HEK293T (cell line): ENCODE measurements around the gene RASL11A.
"Not testable (repeated sequence)": the region's sequence is repeated elsewhere in the genome, so short reads cannot be mapped to it uniquely, and the experiment has no call there.

Experiments
- CTCF ChIA-PET: fragments of 350-600 bp; formaldehyde crosslinking; extraction: SDS; loops from one replicate; lab custom pipeline; 2021; ENCODE audit warnings: antibody characterized with exemption, inconsistent platforms; lab: Yijun Ruan, JAX
- POLR2A ChIA-PET: fragments of 350-600 bp; formaldehyde crosslinking; extraction: SDS; loops from one replicate; lab custom pipeline; 2020; ENCODE audit warnings: antibody characterized with exemption, inconsistent platforms; lab: Yijun Ruan, JAX
- DNase-seq: peaks from one replicate; pipeline ENCODE4 v3.0.0; 2012; ENCODE audit warnings: mixed read lengths; ENCODE audit errors: extremely low spot score
- ARNT ChIP-seq: fragments of 450-650 bp; IDR thresholded peaks from 2 replicates; pipeline ENCODE4 v1.6.1; 2017; ENCODE audit warnings: mild to moderate bottlenecking
- BHLHE40 ChIP-seq: fragments of 450-650 bp; IDR thresholded peaks from 2 replicates; pipeline ENCODE4 v1.6.1; 2016; ENCODE audit warnings: mild to moderate bottlenecking, moderate library complexity, borderline replicate concordance
- CTBP1 ChIP-seq: fragments of 450-650 bp; IDR thresholded peaks from 2 replicates; pipeline ENCODE4 v1.6.1; 2016; ENCODE audit warnings: borderline replicate concordance
- ELF4 ChIP-seq: fragments of 450-650 bp; IDR thresholded peaks from 2 replicates; pipeline ENCODE4 v1.6.1; 2017; ENCODE audit warnings: antibody characterized with exemption
- FOXA1 ChIP-seq: fragments of 450-650 bp; IDR thresholded peaks from 2 replicates; pipeline ENCODE4 v1.6.1; 2016; ENCODE audit warnings: mild to moderate bottlenecking
- FOXK2 ChIP-seq: fragments of 450-650 bp; IDR thresholded peaks from 2 replicates; pipeline ENCODE4 v1.6.1; 2016; ENCODE audit warnings: mild to moderate bottlenecking
- FOXM1 ChIP-seq: fragments of 450-650 bp; IDR thresholded peaks from 2 replicates; pipeline ENCODE4 v1.6.1; 2017; ENCODE audit warnings: mild to moderate bottlenecking, borderline replicate concordance
- HDGF ChIP-seq: fragments of 450-650 bp; IDR thresholded peaks from 2 replicates; pipeline ENCODE4 v1.6.1; 2017; ENCODE audit warnings: antibody characterized with exemption, borderline replicate concordance
- L3MBTL2 ChIP-seq: fragments of 450-650 bp; conservative IDR thresholded peaks from 2 replicates; pipeline ENCODE4 v1.6.1; 2016; ENCODE audit warnings: mild to moderate bottlenecking
- LEF1 ChIP-seq: fragments of 450-650 bp; IDR thresholded peaks from 2 replicates; pipeline ENCODE4 v1.6.1; 2017; ENCODE audit warnings: mild to moderate bottlenecking, borderline replicate concordance
- NFRKB ChIP-seq: fragments of 450-650 bp; IDR thresholded peaks from 2 replicates; pipeline ENCODE4 v1.6.1; 2016; ENCODE audit warnings: mild to moderate bottlenecking, moderate library complexity
- PKNOX1 ChIP-seq: fragments of 450-650 bp; IDR thresholded peaks from 2 replicates; pipeline ENCODE4 v1.6.1; 2016
- SP1 ChIP-seq: fragments of 450-650 bp; IDR thresholded peaks from 2 replicates; pipeline ENCODE4 v1.6.1; 2017
- SUZ12 ChIP-seq: fragments of 450-650 bp; IDR thresholded peaks from 2 replicates; pipeline ENCODE4 v1.6.1; 2016; ENCODE audit warnings: mild to moderate bottlenecking
- TARDBP ChIP-seq: fragments of 450-650 bp; IDR thresholded peaks from 2 replicates; pipeline ENCODE4 v1.6.1; 2016
- ZNF384 ChIP-seq: fragments of 450-650 bp; IDR thresholded peaks from 2 replicates; pipeline ENCODE4 v1.6.1; 2016

RASL11A gene

GRCh38 chr13:27281420-27281819, 10.8 kb downstream of the RASL11A start:
- CTCF ChIA-PET: no interaction called here
- POLR2A ChIA-PET: interaction anchor here (0.9 kb wide), 1 partner anchor 9 kb away, joined by 3 read pairs; no protein-coding TSS in a partner anchor

GRCh38 chr13:27283906-27284493, 13.4 kb downstream of the RASL11A start:
- DNase-seq: no peak
- ChIA-PET POLR2A (no interaction called here), CTCF (interaction anchor here (0.6 to 1.8 kb wide), 6 partner anchors 9 to 301 kb away, joined by 3 to 5 read pairs (median 3); no protein-coding TSS in a partner anchor)
- TF ChIP-seq FOXM1 (no peak), CTBP1 (no peak), ELF4 (no peak), FOXK2 (no peak), HDGF (no peak), LEF1 (no peak), NFRKB (no peak), SP1 (no peak), L3MBTL2 (no peak), PKNOX1 (no peak), TARDBP (no peak), FOXA1 (no peak), ARNT (no peak), SUZ12 (no peak), BHLHE40 (no peak), ZNF384 (no peak)

More at GRCh38 chr13:27281420-27281819, 10.8 kb downstream of the RASL11A start:
- TF ChIP-seq SP1: no peak
- TF ChIP-seq LEF1: no peak
- no peak for TF ChIP-seq ZNF384
- no peak for TF ChIP-seq TARDBP
- TF ChIP-seq BHLHE40: no peak
- TF ChIP-seq ELF4: no peak
- no peak for TF ChIP-seq CTBP1
- TF ChIP-seq FOXM1: no peak
- TF ChIP-seq SUZ12: no peak
- TF ChIP-seq ARNT: no peak
- no peak for TF ChIP-seq HDGF
- TF ChIP-seq NFRKB: no peak
- TF ChIP-seq FOXK2: no peak
- TF ChIP-seq FOXA1: no peak
- TF ChIP-seq L3MBTL2: no peak
- TF ChIP-seq PKNOX1: no peak
- DNase-seq: no peak

- TF ChIP-seq ZNF384: no peak
- no peak for TF ChIP-seq CTBP1
- TF ChIP-seq TARDBP: no peak
- TF ChIP-seq ARNT: no peak
- TF ChIP-seq PKNOX1: no peak
- no peak for TF ChIP-seq FOXA1
- TF ChIP-seq FOXM1: no peak
- no peak for TF ChIP-seq NFRKB
- no peak for TF ChIP-seq SP1
- no peak for TF ChIP-seq ELF4
- no peak for TF ChIP-seq SUZ12
- no peak for TF ChIP-seq L3MBTL2
- no peak for TF ChIP-seq BHLHE40
- no peak for TF ChIP-seq FOXK2
- TF ChIP-seq LEF1: no peak
- no peak for TF ChIP-seq HDGF
- no peak for DNase-seq
- POLR2A ChIA-PET: no interaction called here
- CTCF ChIA-PET: no interaction called here
Measured at GRCh38 chr13:27288392-27288791, 17.8 kb downstream of the RASL11A start.

GRCh38 chr13:27289011-27289665, 18.5 kb downstream of the RASL11A start:
- no peak for DNase-seq
- ChIA-PET POLR2A (interaction anchor here (1.0 kb wide), 1 partner anchor 9 kb away, joined by 3 read pairs; no protein-coding TSS in a partner anchor), CTCF (no interaction called here)
- no peak for TF ChIP-seq NFRKB
- no peak for TF ChIP-seq PKNOX1
- TF ChIP-seq FOXA1: no peak
- no peak for TF ChIP-seq HDGF
- no peak for TF ChIP-seq FOXK2
- TF ChIP-seq ZNF384: no peak
- no peak for TF ChIP-seq ELF4
- TF ChIP-seq TARDBP: no peak
- no peak for TF ChIP-seq SP1
- TF ChIP-seq LEF1: no peak
- TF ChIP-seq CTBP1: no peak
- TF ChIP-seq ARNT: no peak
- TF ChIP-seq L3MBTL2: no peak

GRCh38 chr13:27290715-27291114, 20.1 kb downstream of the RASL11A start:
- ChIA-PET CTCF (no interaction called here), POLR2A (no interaction called here)
- no peak for DNase-seq
- TF ChIP-seq FOXK2: no peak
- TF ChIP-seq FOXM1: no peak
- no peak for TF ChIP-seq TARDBP
- no peak for TF ChIP-seq ELF4
- TF ChIP-seq NFRKB: no peak
- no peak for TF ChIP-seq BHLHE40
- TF ChIP-seq ARNT: no peak
- no peak for TF ChIP-seq ZNF384

- CTCF ChIA-PET, POLR2A ChIA-PET, DNase-seq: not testable (repeated sequence)
Measured at GRCh38 chr13:27291967-27292366, 21.3 kb downstream of the RASL11A start.
